ENCODE measurements around the gene MTUS2. TPM values are rescaled to one million over a fixed set of nuclear protein-coding genes. Genes with fewer than 3 reads are reported as not detected.

MTUS2 gene
- total RNA-seq, 1 donor from 2014 or later = 0.90 TPM

GRCh38 chr13:29175250-29175873 lies 355.2 kb downstream of the MTUS2 start:
- Mint-ChIP-seq H3K36me3 (ENCODE audit: low read depth, unreplicated experiment) (no peaks in the 10 kb centered on the region), H3K27me3 (ENCODE audit: unreplicated experiment) (no peaks in the 10 kb centered on the region), H3K4me3 (ENCODE audit: unreplicated experiment) (no peak overlapping the region), H3K4me1 (ENCODE audit: unreplicated experiment) (peaks cover 4% of the 10 kb centered on the region), H3K9me3 (ENCODE audit: unreplicated experiment) (no peaks in the 10 kb centered on the region), H3K27ac (ENCODE audit: unreplicated experiment) (no peak overlapping the region)
- TF ChIP-seq, protein P1, sequence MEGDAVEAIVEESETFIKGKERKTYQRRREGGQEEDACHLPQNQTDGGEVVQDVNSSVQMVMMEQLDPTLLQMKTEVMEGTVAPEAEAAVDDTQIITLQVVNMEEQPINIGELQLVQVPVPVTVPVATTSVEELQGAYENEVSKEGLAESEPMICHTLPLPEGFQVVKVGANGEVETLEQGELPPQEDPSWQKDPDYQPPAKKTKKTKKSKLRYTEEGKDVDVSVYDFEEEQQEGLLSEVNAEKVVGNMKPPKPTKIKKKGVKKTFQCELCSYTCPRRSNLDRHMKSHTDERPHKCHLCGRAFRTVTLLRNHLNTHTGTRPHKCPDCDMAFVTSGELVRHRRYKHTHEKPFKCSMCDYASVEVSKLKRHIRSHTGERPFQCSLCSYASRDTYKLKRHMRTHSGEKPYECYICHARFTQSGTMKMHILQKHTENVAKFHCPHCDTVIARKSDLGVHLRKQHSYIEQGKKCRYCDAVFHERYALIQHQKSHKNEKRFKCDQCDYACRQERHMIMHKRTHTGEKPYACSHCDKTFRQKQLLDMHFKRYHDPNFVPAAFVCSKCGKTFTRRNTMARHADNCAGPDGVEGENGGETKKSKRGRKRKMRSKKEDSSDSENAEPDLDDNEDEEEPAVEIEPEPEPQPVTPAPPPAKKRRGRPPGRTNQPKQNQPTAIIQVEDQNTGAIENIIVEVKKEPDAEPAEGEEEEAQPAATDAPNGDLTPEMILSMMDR (IDR thresholded peaks at IDR 0.05; ENCODE audit: unreplicated experiment) = no peak
- DNase-seq (ENCODE audit: low spot score) = no peak

- H3K9me3 Mint-ChIP-seq (ENCODE audit: unreplicated experiment) = no peaks in the 10 kb centered on the region
- H3K36me3 Mint-ChIP-seq (ENCODE audit: low read depth, unreplicated experiment) = no peaks in the 10 kb centered on the region
- no peak for DNase-seq (ENCODE audit: low spot score)
- H3K27me3 Mint-ChIP-seq (ENCODE audit: unreplicated experiment) = no peaks in the 10 kb centered on the region
- no peak overlapping the region for H3K27ac Mint-ChIP-seq (ENCODE audit: unreplicated experiment)
- TF ChIP-seq, protein P1 (IDR thresholded peaks at IDR 0.05; ENCODE audit: unreplicated experiment) = no peak
- H3K4me1 Mint-ChIP-seq (ENCODE audit: unreplicated experiment) = no peaks in the 10 kb centered on the region
- no peak overlapping the region for H3K4me3 Mint-ChIP-seq (ENCODE audit: unreplicated experiment)
These were observed 359.9 kb downstream of the MTUS2 start for GRCh38 chr13:29180055-29180454.

- TF ChIP-seq, protein P1 (IDR thresholded peaks at IDR 0.05; ENCODE audit: unreplicated experiment) = no peak
- Mint-ChIP-seq H3K4me1 (ENCODE audit: unreplicated experiment) (no peaks in the 10 kb centered on the region), H3K4me3 (ENCODE audit: unreplicated experiment) (no peak overlapping the region), H3K9me3 (ENCODE audit: unreplicated experiment) (no peaks in the 10 kb centered on the region), H3K27me3 (ENCODE audit: unreplicated experiment) (no peaks in the 10 kb centered on the region), H3K36me3 (ENCODE audit: low read depth, unreplicated experiment) (no peaks in the 10 kb centered on the region), H3K27ac (ENCODE audit: unreplicated experiment) (no peak overlapping the region)
- no peak for DNase-seq (ENCODE audit: low spot score)
These were observed 362.1 kb downstream of the MTUS2 start for GRCh38 chr13:29182216-29182615.

- Mint-ChIP-seq H3K4me3 (ENCODE audit: unreplicated experiment) (no peak overlapping the region), H3K27ac (ENCODE audit: unreplicated experiment) (no peak overlapping the region), H3K27me3 (ENCODE audit: unreplicated experiment) (no peaks in the 10 kb centered on the region), H3K36me3 (ENCODE audit: low read depth, unreplicated experiment) (no peaks in the 10 kb centered on the region), H3K9me3 (ENCODE audit: unreplicated experiment) (no peaks in the 10 kb centered on the region), H3K4me1 (ENCODE audit: unreplicated experiment) (no peaks in the 10 kb centered on the region)
- TF ChIP-seq, protein P1 (IDR thresholded peaks at IDR 0.05; ENCODE audit: unreplicated experiment) = no peak
- no peak for DNase-seq (ENCODE audit: low spot score)
These were observed 365.8 kb downstream of the MTUS2 start for GRCh38 chr13:29185926-29186325.

GRCh38 chr13:29187584-29187983 lies 367.4 kb downstream of the MTUS2 start:
- no peak for DNase-seq (ENCODE audit: low spot score)
- H3K36me3 Mint-ChIP-seq (ENCODE audit: low read depth, unreplicated experiment) = no peaks in the 10 kb centered on the region
- H3K27me3 Mint-ChIP-seq (ENCODE audit: unreplicated experiment) = no peaks in the 10 kb centered on the region
- TF ChIP-seq, protein P1 (IDR thresholded peaks at IDR 0.05; ENCODE audit: unreplicated experiment) = no peak
- H3K4me1 Mint-ChIP-seq (ENCODE audit: unreplicated experiment) = no peaks in the 10 kb centered on the region
- H3K9me3 Mint-ChIP-seq (ENCODE audit: unreplicated experiment) = no peaks in the 10 kb centered on the region
- H3K27ac Mint-ChIP-seq (ENCODE audit: unreplicated experiment) = no peak overlapping the region
- no peak overlapping the region for H3K4me3 Mint-ChIP-seq (ENCODE audit: unreplicated experiment)
